WERI-Rb-1 (cell line): ENCODE results near the gene TENM3.

ENCODE experiments used
- DNase-seq: peaks from one replicate; pipeline ENCODE4 v3.0.0-alpha.2; 2020
- H3K27ac ChIP-seq: fragments of 250-450 bp; sonication (Bioruptor Pico); 2 replicates; pipeline ENCODE4 v1.5.1; 2020; ENCODE audit warnings: mild to moderate bottlenecking, moderate library complexity
- H3K27me3 ChIP-seq: fragments of 250-450 bp; sonication (Bioruptor Pico); 2 replicates; pipeline ENCODE4 v1.5.1; 2021; ENCODE audit warnings: mild to moderate bottlenecking, low read depth, moderate library complexity; ENCODE audit not compliant: insufficient read depth, severe bottlenecking
- H3K36me3 ChIP-seq: fragments of 250-450 bp; sonication (Bioruptor Pico); 2 replicates; pipeline ENCODE4 v1.5.1; 2020; ENCODE audit warnings: mild to moderate bottlenecking, moderate library complexity
- H3K4me3 ChIP-seq: 2 replicates; pipeline ENCODE4 v1.5.1; 2011; ENCODE audit warnings: low read depth, mild to moderate bottlenecking, control low read depth, low read length
- H3K9me3 ChIP-seq: fragments of 250-450 bp; sonication (Bioruptor Pico); 2 replicates; pipeline ENCODE4 v1.5.1; 2021; ENCODE audit warnings: mild to moderate bottlenecking, moderate library complexity; ENCODE audit not compliant: severe bottlenecking
- CTCF ChIP-seq: IDR thresholded peaks from 2 replicates; pipeline ENCODE4 v1.5.1; 2011; ENCODE audit warnings: low read depth, mild to moderate bottlenecking, control low read depth, inconsistent platforms, low read length

Gene TENM3

GRCh38 chr4:182724414-182724813 lies 481.2 kb downstream of the TENM3 start:
- Histone ChIP-seq H3K4me3 (no peak overlapping the region), H3K27me3 (no peaks in the 10 kb centered on the region), H3K36me3 (no peaks in the 10 kb centered on the region), H3K27ac (no peak overlapping the region), H3K9me3 (no peaks in the 10 kb centered on the region)
- no peak for TF ChIP-seq CTCF
- no peak for DNase-seq

GRCh38 chr4:182729516-182729915 lies 486.3 kb downstream of the TENM3 start:
- no peak for DNase-seq
- Histone ChIP-seq H3K27me3 (no peaks in the 10 kb centered on the region), H3K27ac (no peak overlapping the region), H3K9me3 (no peaks in the 10 kb centered on the region), H3K4me3 (no peak overlapping the region), H3K36me3 (no peaks in the 10 kb centered on the region)
- no peak for TF ChIP-seq CTCF

- no peak overlapping the region for H3K27ac ChIP-seq
- TF ChIP-seq CTCF: no peak
- no peaks in the 10 kb centered on the region for H3K9me3 ChIP-seq
- no peak overlapping the region for H3K4me3 ChIP-seq
- H3K36me3 ChIP-seq: no peaks in the 10 kb centered on the region
- no peaks in the 10 kb centered on the region for H3K27me3 ChIP-seq
- DNase-seq: no peak
Measured at GRCh38 chr4:182730791-182731190, 487.6 kb downstream of the TENM3 start.

GRCh38 chr4:182736207-182736606 lies 493.0 kb downstream of the TENM3 start:
- no peak for TF ChIP-seq CTCF
- no peaks in the 10 kb centered on the region for H3K9me3 ChIP-seq

GRCh38 chr4:182738283-182739047 lies 495.3 kb downstream of the TENM3 start:
- H3K9me3 ChIP-seq: no peaks in the 10 kb centered on the region
- no peaks in the 10 kb centered on the region for H3K27me3 ChIP-seq
- no peak for TF ChIP-seq CTCF
- H3K27ac ChIP-seq: no peak overlapping the region
- DNase-seq: no peak
- no peak overlapping the region for H3K4me3 ChIP-seq
- H3K36me3 ChIP-seq: no peaks in the 10 kb centered on the region

More at GRCh38 chr4:182736207-182736606, 493.0 kb downstream of the TENM3 start:
- H3K27me3 ChIP-seq: no peaks in the 10 kb centered on the region
- H3K36me3 ChIP-seq: no peaks in the 10 kb centered on the region
- no peak overlapping the region for H3K4me3 ChIP-seq
- DNase-seq: no peak
- H3K27ac ChIP-seq: no peak overlapping the region

GRCh38 chr4:182740256-182740655 lies 497.1 kb downstream of the TENM3 start:
- H3K27ac ChIP-seq: no peak overlapping the region

More at GRCh38 chr4:182740256-182740655, 497.1 kb downstream of the TENM3 start:
- Histone ChIP-seq H3K9me3 (no peaks in the 10 kb centered on the region), H3K36me3 (no peaks in the 10 kb centered on the region), H3K4me3 (no peak overlapping the region), H3K27me3 (no peaks in the 10 kb centered on the region)
- no peak for TF ChIP-seq CTCF
- DNase-seq: no peak
